Activated CD8-positive, alpha-beta memory T cell treated with anti-CD3 and anti-CD28 coated beads for 24 hours (primary cell): ENCODE data around the gene WDR46.

Experiments used
- DNase-seq: peaks from one replicate; pipeline ENCODE4 v3.0.0-alpha.2; 2020

Gene WDR46

DNA sequence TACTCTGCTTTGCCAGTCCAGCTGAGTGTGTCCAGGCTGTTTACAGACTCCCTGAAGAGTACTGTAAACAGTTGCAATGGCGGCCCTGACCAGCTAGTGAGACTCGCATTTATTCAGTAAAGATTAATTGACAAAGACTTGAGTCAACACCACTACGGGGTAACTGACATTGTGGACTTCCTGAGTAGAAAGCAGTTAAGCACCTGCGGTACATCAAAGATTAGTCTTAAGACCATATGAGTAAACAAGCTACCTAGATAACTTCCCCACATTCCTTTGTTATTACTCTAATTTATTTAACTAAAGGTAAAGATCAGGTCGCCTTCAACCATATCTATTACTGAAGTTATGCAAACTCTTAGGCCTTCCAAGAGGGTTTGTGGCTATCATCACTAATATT is 30.0 kb downstream of the WDR46 start:
- no peak for DNase-seq

GRCh38 chr6:33254591-33254990 is 34.4 kb downstream of the WDR46 start:
- DNase-seq = no peak

DNA sequence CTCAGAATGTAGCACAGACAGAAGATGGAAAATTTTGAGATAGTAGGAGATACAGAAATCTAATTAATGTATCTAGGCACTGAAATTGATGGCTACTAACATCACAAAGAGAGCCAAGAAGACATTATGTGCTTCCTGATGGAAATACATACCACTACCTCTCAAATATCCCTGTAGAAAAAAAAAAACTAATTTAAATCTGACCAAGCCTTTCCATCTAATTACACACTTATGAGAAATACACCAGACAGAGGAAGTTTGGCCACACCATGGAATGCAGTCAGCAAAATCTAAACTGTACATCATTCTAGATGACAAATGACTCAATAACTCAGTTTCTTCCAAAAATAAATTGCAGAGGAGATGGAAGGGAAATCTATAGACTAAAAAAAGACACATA is 36.3 kb downstream of the WDR46 start:
- DNase-seq = no peak

DNA sequence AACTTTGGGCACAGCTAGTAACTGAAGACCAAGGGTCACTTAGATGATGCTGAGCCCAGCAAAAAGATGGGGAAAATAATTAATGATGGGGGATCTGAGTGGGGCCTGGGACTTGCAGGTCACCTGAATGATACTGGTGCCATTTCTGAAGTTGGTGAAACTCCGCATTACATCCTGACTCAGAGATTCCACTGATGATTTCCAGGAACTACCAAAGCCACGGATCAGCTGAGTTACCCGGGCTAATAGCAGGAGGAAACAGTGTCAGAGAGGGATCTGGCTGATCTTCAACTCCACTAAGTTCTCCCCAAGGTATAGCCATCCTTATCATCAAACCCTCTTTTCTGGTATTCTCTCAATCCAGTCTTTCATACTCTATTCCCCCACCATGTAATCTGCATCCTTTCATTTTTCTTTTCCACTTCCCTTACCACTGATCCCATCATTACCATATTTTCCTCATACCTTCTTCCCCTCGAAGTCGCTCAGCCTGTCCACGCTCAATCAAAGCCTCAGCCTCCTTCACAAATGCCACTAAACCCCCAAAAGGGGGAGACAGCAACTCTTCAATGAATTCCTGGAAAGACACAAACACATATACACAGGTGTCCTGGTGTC is 37.5 kb downstream of the WDR46 start:
- DNase-seq = no peak

GRCh38 chr6:33250731-33251130 is 38.3 kb downstream of the WDR46 start:
- no peak for DNase-seq

GRCh38 chr6:33249732-33250630 is 39.1 kb downstream of the WDR46 start:
- no peak for DNase-seq

- DNase-seq = peak; percentile 96
These were observed 39.9 kb downstream of the WDR46 start for GRCh38 chr6:33248932-33249731.

DNA sequence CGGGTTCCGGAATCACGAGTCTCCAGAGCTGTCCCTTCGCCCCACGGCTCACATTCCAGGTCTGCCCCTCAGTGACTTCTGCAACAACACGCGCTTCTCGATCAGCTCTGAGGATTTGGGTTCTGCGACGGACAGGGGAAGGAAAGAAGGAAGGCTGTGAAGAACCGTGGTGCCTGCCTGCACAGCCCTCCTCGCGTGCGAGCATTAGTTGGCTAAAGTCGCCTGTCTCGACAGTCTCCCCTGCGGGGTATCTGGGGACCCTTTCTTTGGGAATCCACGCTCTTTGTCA is 40.5 kb downstream of the WDR46 start:
- DNase-seq = no peak

- peak; percentile 98 for DNase-seq
These were observed 40.9 kb downstream of the WDR46 start for GRCh38 chr6:33247977-33248642.

- DNase-seq = no peak
These were observed 45.6 kb downstream of the WDR46 start for GRCh38 chr6:33243476-33243875.

DNA sequence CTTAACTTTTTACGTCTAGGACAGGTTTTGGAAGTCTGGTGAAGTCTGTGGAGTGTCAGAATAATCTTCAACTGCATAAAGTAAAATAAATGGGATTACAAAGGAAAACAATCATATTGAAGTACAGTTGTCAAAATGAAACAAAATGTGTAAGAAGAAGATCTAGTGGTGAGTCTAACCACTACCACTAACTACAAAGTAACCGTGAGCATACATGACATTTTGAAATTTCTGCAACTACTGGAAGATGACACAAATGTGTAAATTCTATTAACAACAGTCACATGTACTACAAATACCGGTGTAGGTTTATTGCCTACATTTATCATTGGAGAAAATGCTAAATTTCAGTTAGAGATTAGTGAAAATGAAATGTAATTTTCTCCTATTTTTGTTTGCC is 47.1 kb downstream of the WDR46 start:
- DNase-seq = no peak

GRCh38 chr6:33237741-33238140 is 51.3 kb downstream of the WDR46 start:
- no peak for DNase-seq

GRCh38 chr6:33236852-33237251 is 52.2 kb downstream of the WDR46 start:
- no peak for DNase-seq

DNA sequence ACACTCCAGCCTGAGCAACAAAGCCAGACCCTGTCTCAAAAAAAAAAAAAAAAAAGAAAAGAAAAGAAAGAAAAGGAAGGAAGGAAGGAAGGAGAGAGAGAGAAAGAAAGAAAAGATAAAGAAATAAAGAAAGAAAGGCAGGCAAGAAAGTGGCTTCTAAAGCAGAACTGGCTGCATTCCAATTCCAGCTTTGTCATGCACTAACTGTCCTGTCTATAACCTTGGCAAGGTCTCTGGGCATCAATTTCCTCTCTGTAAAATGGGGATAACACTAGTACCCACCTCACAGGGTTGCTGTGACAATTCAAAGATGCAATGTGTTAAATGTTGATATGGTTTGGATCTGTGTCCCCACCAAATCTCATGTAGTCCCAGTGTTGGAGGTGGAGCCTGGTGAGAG is 52.7 kb downstream of the WDR46 start:
- no peak for DNase-seq

DNA sequence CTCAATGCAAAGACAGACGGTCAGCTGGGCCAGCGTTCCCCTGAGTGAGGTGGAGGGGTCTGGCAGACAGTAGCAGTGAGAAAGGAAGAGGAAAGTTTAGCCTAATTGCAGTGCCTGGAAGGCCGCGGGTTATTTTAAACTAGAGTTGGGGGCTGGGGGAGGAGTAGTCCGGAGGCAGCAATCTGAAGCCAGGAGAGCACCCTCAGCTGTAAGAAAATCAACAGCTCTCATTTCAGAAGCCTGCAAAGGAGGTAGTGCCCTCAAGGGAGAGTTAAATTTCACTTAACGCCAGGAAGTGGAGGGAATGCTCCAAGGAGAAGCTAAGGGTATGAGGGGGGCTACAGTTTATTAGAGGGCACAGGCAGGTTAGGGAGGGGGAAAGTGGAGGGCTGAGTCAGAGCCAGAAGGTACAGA is 53.8 kb downstream of the WDR46 start:
- no peak for DNase-seq
